Stimulated activated CD4-positive, alpha-beta T cell treated with anti-CD3 and anti-CD28 coated beads, Interleukin-15, amount 100 ng/mL, for 24 hours (primary cell): ENCODE measurements around the gene ITGBL1.

Experiments
- DNase-seq: peaks from one replicate; pipeline ENCODE4 v3.0.0-alpha.2; 2020

The ITGBL1 gene

DNA sequence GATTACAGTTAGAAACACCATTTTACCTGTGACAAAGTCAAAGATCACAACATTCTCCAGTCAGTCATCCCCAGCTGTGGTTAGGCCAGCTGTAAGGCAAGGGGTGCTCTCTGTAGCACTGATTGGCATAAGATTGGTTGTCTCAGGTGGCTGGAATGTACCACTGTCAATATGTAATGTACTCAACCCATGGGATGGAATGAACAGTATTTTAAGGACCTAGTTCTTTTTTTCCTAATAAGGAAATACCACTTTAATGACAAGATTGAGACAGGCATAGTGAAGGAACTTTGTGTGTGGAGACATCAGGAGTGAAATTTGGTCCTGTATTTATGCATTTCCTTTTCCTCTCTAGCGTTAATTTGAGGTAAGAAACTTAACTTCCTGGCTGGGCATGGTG is 310.7 kb downstream of the ITGBL1 start:
- DNase-seq = no peak
